Fibroblast of lung (primary cell): ENCODE results near the gene ADCK2.

Experiments
- CTCF ChIP-seq, 2 donors: IDR thresholded peaks in 1 of 2; conservative IDR thresholded peaks in 1 of 2; 1 replicate in 1 of 2; 2 replicates in 1 of 2; pipeline ENCODE4 v1.5.1; 2011 to 2012; ENCODE audit warnings: low read length in 2 of 2, control low read depth in 1 of 2, inconsistent platforms in 1 of 2, low read depth in 1 of 2, mild to moderate bottlenecking in 1 of 2
- EZH2 ChIP-seq: IDR thresholded peaks from 2 replicates; pipeline ENCODE4 v1.5.1; 2012; ENCODE audit warnings: low read length, control low read depth, mild to moderate bottlenecking; ENCODE audit errors: missing control alignments

- TF ChIP-seq CTCF (conservative IDR thresholded peaks at IDR 0.05 in 1 of 2, IDR thresholded peaks at IDR 0.05 in 1 of 2; ENCODE audit: low read depth in 1 of 2, low read length in 2 of 2) (no peak), EZH2 (no peak)
These were observed 24.9 kb downstream of the ADCK2 start for GRCh38 chr7:140697447-140698143.
